HepG2 (cell line): ENCODE results near the gene DDX1. TPM values are rescaled to one million over a fixed set of nuclear protein-coding genes. Genes with fewer than 3 reads are reported as not detected.

Experiments used
- ATAC-seq: fragments of 200-7000 bp; cut with Tn5 transposase; 3 replicates; pipeline ENCODE4 v1.9.1; 2020; ENCODE audit warnings: mild to moderate bottlenecking, moderate library complexity
- BruUV-seq: library from RNA; stranded (reverse); fragments of 400-500 nt; replicated peaks from 2 replicates; lab custom pipeline; 2021; lab: Mats Ljungman, UMichigan
- CTCF ChIA-PET: fragments of 300-600 bp; formaldehyde crosslinking; extraction: SDS; loops from one replicate; lab custom pipeline; 2021; ENCODE audit warnings: low total read pairs, inconsistent platforms, low intra/inter-chr PET ratio; lab: Yijun Ruan, JAX
- POLR2A ChIA-PET: fragments of 350-600 bp; sonication (Branson Sonifier 250); formaldehyde crosslinking; loops from one replicate; lab custom pipeline; 2020; ENCODE audit warnings: antibody characterized with exemption, inconsistent platforms; lab: Yijun Ruan, JAX
- DNase-seq: peaks from one replicate; pipeline ENCODE4 v3.0.0-alpha.2; 2015; ENCODE audit warnings: low spot score
- FAIRE-seq: peaks from 3 replicates; lab custom pipeline; 2011; peaks lifted over from hg19 to GRCh38; lab: Jason Lieb, UNC
- H2AFZ ChIP-seq: one replicate; pipeline ENCODE4 v1.6.1; 2011; ENCODE audit warnings: low read length, inconsistent platforms
- H3K27ac ChIP-seq: fragments of 300-600 bp; 3 replicates; pipeline ENCODE4 v1.8.0; 2011; ENCODE audit warnings: mixed run types, mild to moderate bottlenecking, mixed read lengths, low read length, inconsistent platforms; ENCODE audit not compliant: insufficient read depth; ENCODE audit errors: extremely low read length
- H3K27me3 ChIP-seq, 2 experiments: fragments of 200-600 bp in 1 of 2; 2 replicates in 1 of 2; 3 replicates in 1 of 2; pipeline versions ENCODE4 v1.6.0 to v1.8.0; 2011; ENCODE audit warnings: low read length in 2 of 2, mild to moderate bottlenecking in 2 of 2, moderate library complexity in 2 of 2, inconsistent platforms in 1 of 2; ENCODE audit not compliant: insufficient read depth in 2 of 2, control insufficient read depth in 1 of 2
- H3K36me3 ChIP-seq, 2 experiments: fragments of 200-600 bp in 1 of 2; replicated peaks in 1 of 2; 2 replicates in 1 of 2; 3 replicates in 1 of 2; pipeline versions ENCODE4 v1.5.1 to v1.8.0; 2011; ENCODE audit warnings: low read length in 2 of 2, inconsistent platforms in 1 of 2; ENCODE audit not compliant: insufficient read depth in 2 of 2, control insufficient read depth in 1 of 2
- H3K4me1 ChIP-seq: 2 replicates; pipeline ENCODE4 v1.5.1; 2012; ENCODE audit warnings: low read length, inconsistent platforms; ENCODE audit not compliant: insufficient read depth
- H3K4me2 ChIP-seq: 2 replicates; pipeline ENCODE4 v1.6.0; 2011; ENCODE audit warnings: low read depth, low read length, inconsistent platforms
- H3K4me3 ChIP-seq, 3 experiments: fragments of 200-600 bp in 1 of 3; sonication (generic), shearing (Covaris generic) in 1 of 3; replicated peaks in 1 of 3; 2 replicates each; pipeline ENCODE4 v1.5.1; 2011 to 2016; ENCODE audit warnings: low read length in 3 of 3, inconsistent platforms in 2 of 3, low read depth in 2 of 3, mild to moderate bottlenecking in 2 of 3, control low read depth in 1 of 3, mixed read lengths in 1 of 3; ENCODE audit not compliant: insufficient read depth in 1 of 3
- H3K79me2 ChIP-seq: one replicate; pipeline ENCODE4 v1.6.1; 2011; ENCODE audit warnings: low read length, inconsistent platforms; ENCODE audit not compliant: insufficient read depth
- H3K9ac ChIP-seq: 2 replicates; pipeline ENCODE4 v1.6.0; 2011; ENCODE audit warnings: mild to moderate bottlenecking, low read depth, low read length, inconsistent platforms; ENCODE audit not compliant: insufficient read depth
- H3K9me3 ChIP-seq: 2 replicates; pipeline ENCODE4 v1.5.1; 2012; ENCODE audit warnings: mild to moderate bottlenecking, low read length
- H4K20me1 ChIP-seq: 2 replicates; pipeline ENCODE4 v1.6.0; 2011; ENCODE audit warnings: inconsistent platforms, mild to moderate bottlenecking, low read length, moderate library complexity; ENCODE audit not compliant: insufficient read depth
- ARHGAP35 ChIP-seq: sonication (generic); formaldehyde crosslinking; IDR thresholded peaks from 2 replicates; pipeline ENCODE4 v1.9.0; 2022; ENCODE audit warnings: mild to moderate bottlenecking, inconsistent platforms, moderate library complexity, missing genetic modification reagents, borderline replicate concordance
- ELK4 ChIP-seq: sonication (generic); formaldehyde crosslinking; IDR thresholded peaks from 2 replicates; pipeline ENCODE4 v1.9.0; 2021; ENCODE audit warnings: missing genetic modification reagents, borderline replicate concordance
- ETV5 ChIP-seq: IDR thresholded peaks from 2 replicates; pipeline ENCODE4 v1.6.1; 2018; ENCODE audit warnings: missing biosample characterization, missing genetic modification reagents, inconsistent platforms, borderline replicate concordance
- HDAC6 ChIP-seq: fragments of 200-600 bp; sonication (generic); IDR thresholded peaks from 2 replicates; pipeline ENCODE4 v1.7.0; 2017; ENCODE audit warnings: mild to moderate bottlenecking, antibody characterized with exemption, low read length, low read depth
- MATR3 ChIP-seq: sonication (generic); formaldehyde crosslinking; IDR thresholded peaks from 2 replicates; pipeline ENCODE4 v1.4.0; 2020; ENCODE audit warnings: missing genetic modification reagents
- TOE1 ChIP-seq: sonication (generic); formaldehyde crosslinking; IDR thresholded peaks from 2 replicates; pipeline ENCODE4 v1.4.0; 2020; ENCODE audit warnings: mild to moderate bottlenecking, missing genetic modification reagents
- ZBTB34 ChIP-seq: sonication (generic); formaldehyde crosslinking; IDR thresholded peaks from 2 replicates; pipeline ENCODE4 v1.8.0; 2022; ENCODE audit warnings: mild to moderate bottlenecking, missing genetic modification reagents
- ZFP82 ChIP-seq: sonication (generic); formaldehyde crosslinking; IDR thresholded peaks from 2 replicates; pipeline ENCODE4 v1.5.1; 2020; ENCODE audit warnings: mild to moderate bottlenecking, missing genetic modification reagents, borderline replicate concordance
- ZNF709 ChIP-seq: sonication (generic); formaldehyde crosslinking; IDR thresholded peaks from 2 replicates; pipeline ENCODE4 v1.5.0; 2020; ENCODE audit warnings: mild to moderate bottlenecking, missing genetic modification reagents
- ZSCAN30 ChIP-seq: sonication (generic); formaldehyde crosslinking; IDR thresholded peaks from 2 replicates; pipeline ENCODE4 v1.5.0; 2020; ENCODE audit warnings: mild to moderate bottlenecking, missing genetic modification reagents
- WGBS: methylation state at CpG from one replicate; pipeline ENCODE4 v1.1.6; 2017; ENCODE audit warnings: low lambda C conversion rate; 5-methylcytosine and 5-hydroxymethylcytosine counted together
- in situ Hi-C: cut with HindIII; loops from 2 replicates; pipeline ENCODE4 v1.10.0; 2017; ENCODE audit warnings: low pct_unique_long_range_greater_than_20kb; ENCODE audit not compliant: extremely low pct_ligation_motif_present
- intact Hi-C: fragments of 100-400 bp; cut with micrococcal nuclease; formaldehyde crosslinking; loops from one replicate; pipeline ENCODE4 v1.10.0; 2022; ENCODE audit not compliant: unreplicated experiment
- polyA plus RNA-seq, 8 experiments: library from polyadenylated mRNA; depleted of rRNA in 3 of 8; stranded (reverse) in 7 of 8; unstranded in 1 of 8; fragments of >200 nt; fragmentation: Illumina TruSeq in 4 of 8; extraction: Trizol in 4 of 8; gene quantifications; 2 replicates each; pipeline versions ENCODE4 v1.2.1 to v1.2.3, GENCODE V29; 2011 to 2016; ENCODE audit warnings: low read depth in 4 of 8, missing spikeins in 1 of 8, mixed read lengths in 1 of 8; ENCODE audit not compliant: insufficient read depth in 1 of 8
- total RNA-seq, 5 experiments: library from RNA; depleted of rRNA; stranded (reverse); fragments of >200 nt; fragmentation: Illumina TruSeq; extraction: Trizol; gene quantifications; 2 replicates each; pipeline ENCODE4 v1.2.3, GENCODE V29; 2016; ENCODE audit warnings: low read depth in 1 of 5
- TF ChIP-seq, protein P1 (sequence below): sonication (generic); formaldehyde crosslinking; IDR thresholded peaks from 2 replicates; pipeline ENCODE4 v1.4.0; 2020; ENCODE audit warnings: mild to moderate bottlenecking, missing genetic modification reagents

DDX1 gene
- total and polyA plus RNA-seq, 2 of the 13 experiments (the other 11 are each of a cell fraction or from before 2014, with no cell fraction given) = 81.6 to 130 TPM

GRCh38 chr2:15543053-15543452 is 48.6 kb upstream of the DDX1 start (continued):
- TF ChIP-seq ELK4 (CRISPR knock-in tag) = no peak
- TF ChIP-seq, all 625 proteins: peak for 0

GRCh38 chr2:15543541-15543940 is 48.1 kb upstream of the DDX1 start:
- Histone ChIP-seq H3K27me3 (no peaks in the 10 kb centered on the region), H4K20me1 (no peaks in the 10 kb centered on the region), H3K79me2 (no peaks in the 10 kb centered on the region), H3K4me2 (no peak overlapping the region), H3K36me3 (peaks cover 6 to 13% of the 10 kb centered on the region in 2 experiments; a peak in 3 of 5 replicates), H3K4me1 (no peaks in the 10 kb centered on the region), H3K9ac (no peak overlapping the region), H3K9me3 (no peaks in the 10 kb centered on the region), H3K4me3 (no peak overlapping the region), H2AFZ (no peak overlapping the region), H3K27ac (no peak overlapping the region)
- FAIRE-seq (no peak), DNase-seq (no peak), ATAC-seq (no peak)
- POLR2A ChIA-PET = no interaction called here
- CTCF ChIA-PET = no interaction called here
- 97% methylated on average over 6 of the region's 6 CpGs for WGBS
- TF ChIP-seq ARHGAP35 (no peak), ETV5 (no peak), TOE1 (CRISPR knock-in tag) (no peak), ZNF709 (CRISPR knock-in tag) (no peak), ZFP82 (CRISPR knock-in tag) (no peak), HDAC6 (no peak), ZSCAN30 (no peak), ZBTB34 (no peak), MATR3 (CRISPR knock-in tag) (no peak)
- TF ChIP-seq, protein P1, sequence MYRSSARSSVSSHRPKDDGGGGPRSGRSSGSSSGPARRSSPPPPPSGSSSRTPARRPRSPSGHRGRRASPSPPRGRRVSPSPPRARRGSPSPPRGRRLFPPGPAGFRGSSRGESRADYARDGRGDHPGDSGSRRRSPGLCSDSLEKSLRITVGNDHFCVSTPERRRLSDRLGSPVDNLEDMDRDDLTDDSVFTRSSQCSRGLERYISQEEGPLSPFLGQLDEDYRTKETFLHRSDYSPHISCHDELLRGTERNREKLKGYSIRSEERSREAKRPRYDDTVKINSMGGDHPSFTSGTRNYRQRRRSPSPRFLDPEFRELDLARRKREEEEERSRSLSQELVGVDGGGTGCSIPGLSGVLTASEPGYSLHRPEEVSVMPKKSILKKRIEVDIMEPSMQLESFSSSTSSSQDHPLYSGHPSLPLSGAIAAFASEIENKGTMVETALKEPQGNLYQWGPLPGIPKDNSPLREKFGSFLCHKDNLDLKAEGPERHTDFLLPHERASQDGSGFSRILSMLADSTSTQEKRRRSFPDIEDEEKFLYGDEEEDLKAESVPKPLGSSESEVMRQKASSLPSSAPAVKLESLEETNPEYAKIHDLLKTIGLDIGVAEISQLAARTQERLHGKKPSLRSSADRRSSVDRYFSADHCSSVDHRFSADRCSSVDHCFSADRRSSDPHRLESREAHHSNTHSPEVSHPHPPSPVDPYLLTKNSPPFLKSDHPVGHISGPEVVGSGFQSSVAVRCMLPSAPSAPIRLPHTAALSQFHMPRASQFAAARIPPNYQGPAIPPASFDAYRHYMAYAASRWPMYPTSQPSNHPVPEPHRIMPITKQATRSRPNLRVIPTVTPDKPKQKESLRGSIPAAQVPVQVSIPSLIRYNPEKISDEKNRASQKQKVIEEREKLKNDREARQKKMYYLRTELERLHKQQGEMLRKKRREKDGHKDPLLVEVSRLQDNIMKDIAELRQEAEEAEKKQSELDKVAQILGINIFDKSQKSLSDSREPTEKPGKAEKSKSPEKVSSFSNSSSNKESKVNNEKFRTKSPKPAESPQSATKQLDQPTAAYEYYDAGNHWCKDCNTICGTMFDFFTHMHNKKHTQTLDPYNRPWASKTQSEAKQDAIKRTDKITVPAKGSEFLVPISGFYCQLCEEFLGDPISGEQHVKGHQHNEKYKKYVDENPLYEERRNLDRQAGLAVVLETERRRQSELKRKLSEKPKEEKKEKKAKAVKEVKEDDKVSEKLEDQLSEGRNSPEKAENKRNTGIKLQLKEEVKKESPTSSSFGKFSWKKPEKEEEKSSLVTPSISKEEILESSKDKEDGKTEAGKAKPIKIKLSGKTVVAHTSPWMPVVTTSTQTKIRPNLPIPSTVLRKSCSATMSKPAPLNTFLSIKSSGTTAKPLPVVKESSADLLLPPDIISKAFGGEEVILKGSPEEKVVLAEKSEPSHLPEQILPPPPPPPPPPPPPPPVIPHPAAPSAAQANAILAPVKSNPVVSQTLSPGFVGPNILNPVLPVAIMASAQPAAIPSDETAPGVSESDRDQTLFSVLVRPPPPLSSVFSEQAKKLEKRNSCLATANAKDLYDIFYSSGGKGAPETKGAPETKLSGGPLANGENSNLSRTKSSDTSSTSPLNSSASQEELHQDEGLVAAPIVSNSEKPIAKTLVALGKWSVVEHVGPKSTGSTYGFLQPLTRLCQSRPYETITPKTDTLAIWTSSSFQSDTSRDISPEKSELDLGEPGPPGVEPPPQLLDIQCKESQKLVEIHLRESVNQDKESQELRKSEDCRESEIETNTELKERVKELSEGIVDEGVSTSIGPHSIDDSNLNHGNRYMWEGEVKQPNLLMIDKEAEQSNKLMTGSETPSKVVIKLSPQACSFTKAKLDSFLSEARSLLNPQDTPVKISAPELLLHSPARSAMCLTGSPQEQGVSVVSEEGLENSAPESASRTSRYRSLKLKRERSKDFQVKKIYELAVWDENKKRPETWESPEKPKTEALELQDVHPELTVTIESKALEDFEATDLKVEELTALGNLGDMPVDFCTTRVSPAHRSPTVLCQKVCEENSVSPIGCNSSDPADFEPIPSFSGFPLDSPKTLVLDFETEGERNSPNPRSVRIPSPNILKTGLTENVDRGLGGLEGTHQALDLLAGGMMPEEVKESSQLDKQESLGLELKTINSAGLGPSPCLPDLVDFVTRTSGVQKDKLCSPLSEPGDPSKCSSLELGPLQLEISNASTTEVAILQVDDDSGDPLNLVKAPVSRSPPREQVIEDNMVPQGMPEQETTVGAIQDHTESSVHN (CRISPR knock-in tag) = no peak
- no TSS peak for BruUV-seq
- in situ Hi-C loops (no loop called here), intact Hi-C loops (no loop called here)
